ENCODE data around the gene DCUN1D5.

DNA sequence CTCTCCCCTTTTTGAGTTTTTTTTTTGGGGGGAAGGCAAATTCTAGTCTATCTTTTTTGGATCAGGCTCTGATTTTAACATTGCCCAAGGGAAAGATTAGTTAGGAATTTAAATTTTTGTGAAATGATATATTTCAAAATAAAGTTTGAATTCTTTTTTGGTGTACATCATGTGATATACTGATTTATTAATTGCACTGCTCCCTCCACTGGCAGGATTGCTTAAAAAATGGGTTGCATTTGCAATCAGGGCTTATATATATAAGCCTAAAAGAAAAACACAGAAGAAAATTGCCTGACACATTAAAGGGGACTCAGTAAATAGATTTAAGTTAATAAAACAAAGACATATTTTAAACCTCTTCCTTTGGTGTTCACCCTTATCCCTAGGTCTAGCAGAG, 18.4 kb upstream of the DCUN1D5 start:
- TF ChIP-seq, protein P1, sequence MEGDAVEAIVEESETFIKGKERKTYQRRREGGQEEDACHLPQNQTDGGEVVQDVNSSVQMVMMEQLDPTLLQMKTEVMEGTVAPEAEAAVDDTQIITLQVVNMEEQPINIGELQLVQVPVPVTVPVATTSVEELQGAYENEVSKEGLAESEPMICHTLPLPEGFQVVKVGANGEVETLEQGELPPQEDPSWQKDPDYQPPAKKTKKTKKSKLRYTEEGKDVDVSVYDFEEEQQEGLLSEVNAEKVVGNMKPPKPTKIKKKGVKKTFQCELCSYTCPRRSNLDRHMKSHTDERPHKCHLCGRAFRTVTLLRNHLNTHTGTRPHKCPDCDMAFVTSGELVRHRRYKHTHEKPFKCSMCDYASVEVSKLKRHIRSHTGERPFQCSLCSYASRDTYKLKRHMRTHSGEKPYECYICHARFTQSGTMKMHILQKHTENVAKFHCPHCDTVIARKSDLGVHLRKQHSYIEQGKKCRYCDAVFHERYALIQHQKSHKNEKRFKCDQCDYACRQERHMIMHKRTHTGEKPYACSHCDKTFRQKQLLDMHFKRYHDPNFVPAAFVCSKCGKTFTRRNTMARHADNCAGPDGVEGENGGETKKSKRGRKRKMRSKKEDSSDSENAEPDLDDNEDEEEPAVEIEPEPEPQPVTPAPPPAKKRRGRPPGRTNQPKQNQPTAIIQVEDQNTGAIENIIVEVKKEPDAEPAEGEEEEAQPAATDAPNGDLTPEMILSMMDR (IDR thresholded peaks at IDR 0.05): peak in 1 of 4 experiments; percentile 15
- no peak for TF ChIP-seq POLR2A (IDR thresholded peaks at IDR 0.05)
